RPMI7951 (cell line): ENCODE data around the gene MRPL42. TPM values are rescaled to one million over a fixed set of nuclear protein-coding genes. Genes with fewer than 3 reads are reported as not detected.
A peak's percentile ranks its signal among the peaks of the same experiment; 100 is the strongest.

ENCODE experiments used
- DNase-seq: peaks from one replicate; pipeline ENCODE4 v3.0.0-alpha.2; 2012; ENCODE audit warnings: low read depth
- total RNA-seq: library from RNA; depleted of rRNA; stranded (reverse); fragments of >200 nt; shearing (Covaris generic); gene quantifications from 2 replicates; pipeline ENCODE4 v1.2.3, GENCODE V29; 2014

Gene MRPL42
- total RNA-seq, 1 experiment from 2014 or later, result 127 TPM

- no peak for DNase-seq
These were observed 32.9 kb downstream of the MRPL42 start for GRCh38 chr12:93500201-93500600.

DNA sequence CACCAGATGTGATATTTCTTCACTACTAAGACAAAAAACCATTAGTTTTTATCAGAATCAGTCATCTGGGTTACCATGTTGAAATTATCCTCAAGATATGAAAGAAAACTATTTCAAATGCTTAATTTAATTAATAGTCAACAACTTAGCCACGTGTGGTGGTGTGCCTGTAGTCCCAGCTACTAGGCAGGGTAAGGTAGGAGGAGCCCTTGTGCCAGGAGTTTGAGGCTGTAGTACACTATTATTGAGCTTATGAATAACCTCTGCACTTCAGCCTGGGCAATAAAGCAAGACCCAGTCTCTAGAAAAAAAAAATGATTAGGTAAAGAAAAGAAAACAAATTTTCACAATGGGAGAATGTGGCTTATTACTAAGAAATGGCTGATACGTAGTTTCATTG, 33.4 kb downstream of the MRPL42 start:
- DNase-seq, result no peak

DNA sequence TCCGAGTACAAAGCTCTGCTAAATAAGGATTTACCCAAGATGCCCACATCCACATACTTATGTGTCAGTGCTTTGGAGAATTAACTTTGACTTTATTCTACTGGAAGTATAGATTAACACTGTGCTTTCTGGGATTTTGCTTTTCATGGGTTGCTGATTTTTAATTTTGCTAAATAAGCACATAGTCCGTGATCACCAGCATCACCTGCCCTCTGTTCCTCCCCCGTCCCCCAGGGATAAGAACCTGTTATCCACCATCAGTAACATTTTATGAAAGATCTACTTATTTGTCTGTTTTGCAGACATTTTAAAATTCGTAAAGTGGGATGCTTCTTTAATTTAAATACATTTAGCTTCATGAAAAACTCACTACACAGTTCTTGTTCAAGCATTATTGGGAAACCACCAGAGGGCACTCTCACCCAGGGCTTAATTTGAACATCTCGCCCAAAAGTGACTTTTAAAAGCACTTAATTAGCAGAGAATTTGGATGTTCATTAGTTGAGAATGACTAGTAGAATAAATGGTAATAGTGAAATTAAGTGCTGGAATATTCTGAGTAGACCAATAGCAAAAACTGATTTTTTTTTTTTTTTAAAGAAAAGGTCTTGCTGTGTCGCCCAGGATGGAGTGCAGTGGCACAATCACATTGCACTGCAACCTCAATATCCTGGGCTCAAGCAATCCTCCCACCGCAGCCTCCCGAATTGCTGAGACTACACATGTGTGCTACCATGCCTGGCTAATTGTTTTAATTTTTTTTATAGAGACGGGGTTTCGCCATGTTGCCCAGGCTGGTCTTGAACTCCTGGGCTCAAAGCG, 35.7 kb downstream of the MRPL42 start:
- peak; percentile 31 for DNase-seq

DNA sequence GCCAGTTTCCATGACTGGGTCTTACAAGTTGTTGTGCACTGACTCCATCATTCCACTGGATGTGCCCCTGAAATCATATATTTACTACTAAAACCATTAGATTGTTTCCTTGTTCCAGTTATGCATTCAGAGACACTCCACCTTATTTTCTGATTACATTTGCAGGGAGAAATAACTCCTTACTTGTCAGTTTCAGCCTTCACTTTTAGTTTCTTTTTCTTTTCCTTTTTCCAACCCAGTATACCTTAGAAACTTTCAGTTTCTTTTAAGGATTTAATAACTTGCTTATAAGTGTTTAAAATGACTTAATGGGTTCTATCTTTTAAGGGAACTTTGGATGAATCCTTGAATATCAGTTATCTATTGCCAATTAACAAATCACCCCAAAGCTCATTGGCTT, 39.9 kb downstream of the MRPL42 start:
- no peak for DNase-seq

- no peak for DNase-seq
These were observed 42.2 kb downstream of the MRPL42 start for GRCh38 chr12:93509506-93509905.

DNA sequence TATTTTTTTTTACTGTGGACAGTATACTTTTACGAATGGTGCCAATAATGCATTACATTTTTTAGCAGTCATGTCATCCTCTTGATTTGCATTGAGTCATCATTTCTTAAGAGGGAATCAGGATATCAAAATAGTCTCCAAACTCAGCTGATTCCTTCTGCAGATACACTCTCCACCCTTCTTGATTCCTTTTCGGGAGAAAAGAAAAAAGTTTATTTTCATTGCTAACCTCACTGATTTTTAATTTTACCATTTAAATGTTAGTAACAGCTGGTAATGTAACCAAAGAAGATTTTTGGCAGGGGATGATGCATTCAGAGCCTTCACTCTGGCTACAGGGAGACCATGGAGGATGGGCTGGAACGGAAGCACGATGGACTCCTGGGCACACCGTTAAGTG, 47.5 kb downstream of the MRPL42 start:
- peak; percentile 19 for DNase-seq

DNA sequence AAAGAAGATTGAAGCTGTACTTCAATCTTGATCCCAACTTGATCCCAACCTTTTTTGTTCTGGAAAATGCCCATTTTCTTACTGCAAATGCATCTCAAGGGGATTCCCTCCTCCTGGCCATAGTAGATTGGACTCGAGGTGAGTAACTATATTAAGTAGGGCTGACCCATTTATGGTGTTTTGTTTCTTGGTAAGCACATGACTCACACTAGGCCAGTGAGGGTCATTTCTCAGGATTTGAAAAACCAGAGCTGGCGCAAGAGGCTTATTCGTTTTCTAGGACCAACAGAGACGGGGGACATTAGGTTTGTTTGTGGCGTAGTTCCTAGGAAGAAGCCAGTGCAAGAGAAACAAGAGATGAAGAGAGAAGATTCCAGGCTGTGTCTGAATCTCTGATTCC, 51.4 kb downstream of the MRPL42 start:
- peak; percentile 56 for DNase-seq

GRCh38 chr12:93519859-93520258, 52.5 kb downstream of the MRPL42 start:
- DNase-seq, result no peak

DNA sequence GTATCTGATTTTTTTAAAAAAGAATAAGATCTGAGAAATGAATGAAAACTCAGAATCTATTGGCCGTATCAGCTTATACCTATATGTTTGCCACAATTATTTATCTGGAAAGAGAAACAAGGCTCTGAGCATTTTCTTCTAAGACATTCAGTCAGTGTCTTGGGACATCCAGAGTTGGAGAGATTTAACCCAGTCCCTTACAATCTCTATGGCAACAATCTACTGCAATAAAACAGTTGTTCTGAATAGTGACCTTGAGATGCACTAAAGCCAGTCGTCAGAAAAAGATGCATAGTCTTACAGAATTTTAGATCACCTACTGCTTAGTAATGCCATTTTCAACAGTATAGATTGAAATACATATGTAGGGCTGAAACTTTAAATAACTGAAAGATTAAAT, 53.1 kb downstream of the MRPL42 start:
- DNase-seq, result no peak

GRCh38 chr12:93521225-93522080, 54.1 kb downstream of the MRPL42 start:
- DNase-seq, result peak; percentile 76

GRCh38 chr12:93524386-93525133, 57.2 kb downstream of the MRPL42 start:
- DNase-seq, result no peak

- DNase-seq, result peak; percentile 91
These were observed 59.6 kb downstream of the MRPL42 start for GRCh38 chr12:93526786-93527428.

GRCh38 chr12:93530358-93530757, 63.0 kb downstream of the MRPL42 start:
- DNase-seq, result no peak

DNA sequence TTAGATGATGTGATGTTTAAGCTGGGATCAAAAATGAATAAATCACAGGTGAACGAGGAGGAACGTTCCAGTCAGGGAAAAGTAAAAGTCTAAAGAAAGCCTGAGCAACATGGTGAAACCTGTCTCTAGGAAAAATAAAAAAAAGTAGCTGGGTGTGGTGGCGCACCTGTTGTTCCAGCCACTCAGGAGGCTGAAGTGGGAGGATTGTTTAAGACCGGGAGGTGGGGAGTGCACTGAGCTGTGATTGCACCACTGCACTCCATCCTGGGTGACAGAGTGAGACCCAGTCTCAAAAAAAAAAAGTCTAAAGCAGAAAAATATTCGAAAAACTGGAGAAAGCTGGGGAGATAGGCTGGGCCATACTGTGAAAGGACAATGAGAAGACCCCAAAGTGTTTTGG, 66.0 kb downstream of the MRPL42 start:
- no peak for DNase-seq

GRCh38 chr12:93536111-93536765, 68.9 kb downstream of the MRPL42 start:
- DNase-seq, result no peak

GRCh38 chr12:93536766-93537488, 69.6 kb downstream of the MRPL42 start:
- no peak for DNase-seq

- DNase-seq, result peak; percentile 8
These were observed 70.5 kb downstream of the MRPL42 start for GRCh38 chr12:93537769-93538168.

DNA sequence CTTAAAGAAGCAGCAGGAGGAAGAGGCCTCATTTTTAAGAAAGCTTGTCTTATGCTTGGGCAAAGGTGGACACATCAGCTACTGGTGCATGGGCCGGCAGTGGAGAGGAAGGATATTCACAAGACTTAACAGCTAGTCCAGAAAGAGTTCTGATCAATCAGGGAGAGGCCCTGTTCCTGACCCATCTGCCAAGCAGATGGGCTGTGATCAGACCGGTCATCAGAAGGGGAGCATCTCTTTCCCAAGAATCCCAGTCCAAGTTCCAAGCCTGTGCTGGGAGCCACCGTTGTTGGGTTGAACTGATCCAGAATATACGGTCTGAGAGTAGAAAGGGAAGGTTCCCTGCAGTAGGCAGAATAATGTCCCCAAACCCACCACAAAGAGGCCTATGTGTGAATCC, 72.5 kb downstream of the MRPL42 start:
- no peak for DNase-seq

DNA sequence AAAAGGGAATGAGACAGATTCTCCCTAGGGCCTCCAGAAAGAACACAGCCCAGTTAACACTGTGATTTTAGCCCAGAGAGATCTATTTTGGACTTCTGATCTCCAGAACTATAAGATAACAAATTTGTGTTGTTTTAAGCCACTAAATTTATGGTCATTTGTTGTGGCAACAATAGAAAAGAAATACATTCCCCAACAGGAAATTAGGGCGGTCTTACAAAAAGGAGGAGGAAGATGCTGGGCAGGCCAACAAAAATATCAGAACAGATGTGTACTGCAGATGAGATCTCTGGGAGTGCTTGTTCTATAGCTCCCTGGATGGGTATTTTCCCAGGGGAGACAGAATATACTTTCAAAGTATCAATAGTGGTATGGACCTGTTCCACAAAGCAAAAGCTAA, 73.2 kb downstream of the MRPL42 start:
- DNase-seq, result no peak

DNA sequence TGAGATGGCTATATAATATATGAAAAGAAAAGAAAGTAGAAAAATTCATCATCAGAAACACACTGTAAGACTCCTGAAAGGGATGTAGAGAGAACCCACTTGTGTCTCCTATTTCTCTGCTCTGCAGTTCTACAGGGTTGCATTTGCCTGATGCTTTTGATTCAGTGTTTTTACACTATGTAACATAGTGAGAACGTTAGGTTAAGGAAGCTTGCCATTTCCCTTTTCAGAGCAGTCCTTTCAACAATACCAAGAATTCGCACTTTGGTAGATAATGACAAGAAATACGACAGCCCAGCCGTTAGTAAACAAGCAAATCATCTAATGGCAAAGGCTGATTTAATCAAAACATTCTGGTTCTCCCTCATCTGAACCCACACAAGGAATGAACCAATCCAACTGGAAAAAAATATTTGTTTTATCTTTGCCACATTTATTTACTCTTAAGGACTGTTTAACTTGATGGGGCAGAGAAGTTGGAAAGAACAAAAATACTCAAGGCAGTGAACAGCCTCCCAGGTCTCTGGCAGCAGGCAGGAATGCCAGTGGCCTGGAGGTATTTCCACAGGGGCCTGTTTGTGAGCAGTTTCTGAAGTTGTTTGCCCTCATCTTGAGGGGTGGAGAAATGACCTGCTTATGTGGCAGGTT, 74.4 kb downstream of the MRPL42 start:
- no peak for DNase-seq
